ENCODE results near the gene MMP28. TPM values are rescaled to one million over a fixed set of nuclear protein-coding genes. Genes with fewer than 3 reads are reported as not detected.
A peak's percentile ranks its signal among the peaks of the same experiment; 100 is the strongest.

MMP28 gene
- total RNA-seq, 4 donors from 2014 or later, result 29.1 to 61.0 (median 35.2) TPM

GRCh38 chr17:35817196-35817595 is 21.8 kb upstream of the MMP28 start:
- Histone ChIP-seq H3K36me3 (peaks cover 0 to 65% (median 13%) of the 10 kb centered on the region in 3 donors), H3K27me3 (no peaks in the 10 kb centered on the region), H3K4me1 (peaks cover 0 to 50% (median 6%) of the 10 kb centered on the region in 3 donors), H3K27ac (peak overlapping the region in 1 of 4 donors; percentile 42), H3K4me3 (no peak overlapping the region), H3K9me3 (no peaks in the 10 kb centered on the region)
- no peak for TF ChIP-seq POLR2A (IDR thresholded peaks at IDR 0.05)
- no peak for TF ChIP-seq CTCF (IDR thresholded peaks at IDR 0.05)
- DNase-seq, result no peak
- intact Hi-C loops (cut with DNase I), result no loop called here
- 64 to 70% methylated on average over 1 of the region's 1 CpG for WGBS, 2 donors

- DNase-seq, result no peak
- intact Hi-C loops (cut with DNase I), result no loop called here
- H3K36me3 ChIP-seq, result peaks cover 0 to 60% (median 13%) of the 10 kb centered on the region in 3 donors
- H3K27me3 ChIP-seq, result no peaks in the 10 kb centered on the region
- 80 to 94% methylated on average over 2 to 4 of the region's 5 CpGs for WGBS, 2 donors
- no peaks in the 10 kb centered on the region for H3K9me3 ChIP-seq
- peaks cover 3 to 54% (median 8%) of the 10 kb centered on the region in 3 donors for H3K4me1 ChIP-seq
- TF ChIP-seq CTCF (IDR thresholded peaks at IDR 0.05) (no peak), POLR2A (IDR thresholded peaks at IDR 0.05) (no peak)
- H3K27ac ChIP-seq, result no peak overlapping the region
- H3K4me3 ChIP-seq, result no peak overlapping the region
Observed at GRCh38 chr17:35816723-35817122, 21.3 kb upstream of the MMP28 start.

DNA sequence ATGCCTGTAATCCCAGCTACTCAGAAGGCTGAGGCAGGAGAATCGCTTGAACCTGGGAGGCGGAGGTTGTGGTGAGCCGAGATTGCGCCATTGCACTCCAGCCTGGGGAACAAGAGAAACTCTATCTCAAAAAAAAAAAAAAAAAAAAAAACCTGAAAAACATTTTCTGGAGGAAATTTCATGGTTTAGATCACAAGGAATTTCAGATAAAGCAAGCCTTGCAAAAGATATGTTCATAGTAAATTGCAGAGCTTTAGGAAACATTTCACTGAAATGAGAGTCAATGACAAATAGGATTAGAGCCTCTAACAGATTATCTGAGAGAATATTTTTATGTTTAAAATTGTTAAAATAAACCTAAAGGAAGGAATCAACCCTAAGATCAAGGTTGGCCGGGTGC is 17.0 kb upstream of the MMP28 start:
- no peak for DNase-seq
- intact Hi-C loops (cut with DNase I), result no loop called here
- Histone ChIP-seq H3K4me1 (peaks cover 18 to 82% (median 20%) of the 10 kb centered on the region in 3 donors), H3K27me3 (no peaks in the 10 kb centered on the region), H3K36me3 (peaks cover 0 to 17% (median 0%) of the 10 kb centered on the region in 3 donors), H3K4me3 (no peak overlapping the region), H3K9me3 (no peaks in the 10 kb centered on the region), H3K27ac (no peak overlapping the region)
- 86% methylated on average over 5 of the region's 5 CpGs for WGBS, 2 donors
- TF ChIP-seq CTCF (IDR thresholded peaks at IDR 0.05) (no peak), POLR2A (IDR thresholded peaks at IDR 0.05) (no peak)

GRCh38 chr17:35811759-35812158 is 16.3 kb upstream of the MMP28 start:
- WGBS, 2 donors, result 81 to 82% methylated on average over 6 of the region's 6 CpGs
- TF ChIP-seq POLR2A (IDR thresholded peaks at IDR 0.05), result no peak
- TF ChIP-seq CTCF (IDR thresholded peaks at IDR 0.05), result no peak
- H3K9me3 ChIP-seq, result no peaks in the 10 kb centered on the region

DNA sequence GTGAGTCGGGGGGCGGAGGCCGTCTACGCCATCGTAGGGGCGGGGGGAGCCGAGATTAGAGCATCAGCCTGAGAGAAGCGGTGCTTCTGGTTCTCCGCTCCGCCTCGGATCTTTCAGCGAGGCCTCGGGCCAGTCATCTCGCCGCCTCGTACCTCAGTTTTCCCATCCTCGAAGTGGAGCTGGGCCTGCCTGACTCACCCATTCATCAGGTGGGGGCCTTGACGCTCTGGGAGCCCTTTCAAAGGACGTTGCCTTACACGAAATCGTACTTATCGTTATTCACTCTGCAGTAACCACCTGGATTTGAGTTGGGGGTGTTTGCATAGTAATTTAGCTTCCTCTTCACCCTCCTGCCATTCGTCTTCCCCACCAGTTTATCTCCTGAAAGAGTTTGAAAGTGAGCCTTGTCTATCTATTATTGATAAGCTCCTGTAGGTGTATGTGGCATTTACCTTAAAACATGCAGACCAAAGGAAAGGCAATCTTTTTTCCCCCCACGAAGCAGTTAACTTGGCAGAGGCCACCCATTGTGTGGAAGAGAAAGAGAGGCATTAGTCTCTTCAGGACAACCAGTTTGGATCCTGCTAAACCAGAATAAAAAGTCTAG is 14.5 kb upstream of the MMP28 start:
- TF ChIP-seq CTCF (IDR thresholded peaks at IDR 0.05), result no peak
- TF ChIP-seq POLR2A (IDR thresholded peaks at IDR 0.05), result no peak
- Histone ChIP-seq H3K36me3 (no peaks in the 10 kb centered on the region), H3K4me3 (peak overlapping the region; percentile 79 to 94 (median 88)), H3K4me1 (peaks cover 18 to 58% (median 20%) of the 10 kb centered on the region in 3 donors), H3K27me3 (no peaks in the 10 kb centered on the region), H3K9me3 (no peaks in the 10 kb centered on the region), H3K27ac (peak overlapping the region; percentile 94 to 99 (median 98))
- no peak for DNase-seq
- intact Hi-C loops (cut with DNase I), result no loop called here
- WGBS, 2 donors, result 0% methylated on average over 6 to 11 of the region's 24 CpGs

More at GRCh38 chr17:35811759-35812158, 16.3 kb upstream of the MMP28 start:
- Histone ChIP-seq H3K27me3 (no peaks in the 10 kb centered on the region), H3K4me1 (peaks cover 18 to 75% (median 20%) of the 10 kb centered on the region in 3 donors), H3K4me3 (peak overlapping the region in 1 of 4 donors; percentile 92), H3K36me3 (peaks cover 0 to 10% (median 0%) of the 10 kb centered on the region in 3 donors), H3K27ac (no peak overlapping the region)
- DNase-seq, result no peak
- intact Hi-C loops (cut with DNase I), result no loop called here
